Stimulated activated CD4-positive, alpha-beta T cell treated with anti-CD3 and anti-CD28 coated beads, Interleukin-2, amount 100 ng/mL, for 48 hours (primary cell): ENCODE data around the gene TRPM1.

ENCODE experiments used
- DNase-seq, 2 donors: peaks; one replicate each; pipeline ENCODE4 v3.0.0-alpha.2; 2020

The TRPM1 gene

DNA sequence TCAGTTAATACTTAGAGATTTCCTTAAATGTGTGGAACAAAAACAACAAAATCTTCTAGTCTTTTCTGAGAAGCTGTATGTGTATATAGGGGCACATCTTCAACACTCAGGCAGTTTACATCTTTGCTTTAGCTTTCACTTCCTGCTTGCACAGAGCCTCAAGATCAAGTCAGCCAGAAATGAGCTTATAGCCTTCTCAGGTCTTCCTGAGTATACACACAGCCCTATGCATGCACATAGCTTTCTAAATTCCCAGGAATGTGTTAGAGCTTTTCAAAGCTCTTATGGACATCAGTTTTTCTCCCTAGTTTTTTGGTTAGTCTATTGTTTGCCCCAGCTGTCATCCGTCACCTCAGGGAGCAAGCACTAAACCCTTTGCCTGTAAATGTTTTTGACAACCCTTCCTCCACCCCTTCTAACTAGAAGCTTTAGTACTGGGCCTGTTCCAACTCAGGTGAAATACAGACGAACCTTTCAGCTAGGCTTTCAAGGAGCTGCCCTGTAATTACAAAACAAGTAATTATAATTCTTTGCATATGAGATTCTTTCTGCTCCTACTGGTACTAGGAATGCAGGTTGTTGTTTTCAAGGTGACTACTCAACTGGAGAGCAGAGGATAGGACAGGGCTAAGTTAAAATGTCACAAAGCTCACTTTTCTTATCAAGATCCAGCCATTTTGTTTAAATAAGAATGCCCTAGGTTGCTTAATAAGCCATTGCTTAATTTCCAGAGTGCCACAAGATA is 87.5 kb downstream of the TRPM1 start:
- DNase-seq: no peak

DNA sequence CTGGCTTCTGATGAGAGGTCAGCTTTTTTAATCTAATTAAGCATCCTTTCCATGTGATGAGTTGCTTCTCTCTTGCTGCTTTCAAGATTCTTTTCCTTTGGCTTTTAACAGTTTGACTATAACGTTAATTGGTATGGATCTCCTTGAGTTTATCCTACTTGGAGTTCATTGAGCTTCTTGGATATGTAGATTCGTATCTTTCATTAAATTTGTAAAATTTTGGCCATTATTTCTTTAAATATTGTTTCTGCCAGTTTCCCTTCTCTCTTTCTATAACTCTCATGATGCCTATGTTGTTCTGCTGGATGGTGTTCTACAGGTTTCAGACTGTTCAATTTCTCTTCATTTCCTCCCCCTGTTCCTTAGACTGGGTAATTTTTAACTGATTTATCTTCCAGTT is 89.1 kb downstream of the TRPM1 start:
- DNase-seq: no peak

DNA sequence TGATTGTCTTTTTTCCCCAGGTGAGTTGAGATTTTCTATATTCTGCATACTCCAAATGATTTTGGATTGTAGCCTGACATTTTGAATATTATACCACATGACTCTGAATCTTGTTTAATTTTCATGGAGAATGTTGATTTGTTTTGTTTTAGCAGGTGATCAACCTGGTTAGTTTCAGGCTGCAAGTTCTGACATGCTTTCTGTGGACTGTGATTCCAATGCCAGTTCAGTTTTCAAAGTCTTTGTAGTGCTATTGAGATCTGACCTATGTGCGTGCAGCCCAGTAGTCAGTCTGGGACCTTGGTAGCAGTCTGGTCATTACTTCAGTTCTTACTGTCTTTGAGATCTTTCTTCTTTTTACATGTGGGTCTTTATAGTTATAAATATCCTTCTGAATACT is 91.5 kb downstream of the TRPM1 start:
- DNase-seq: no peak

DNA sequence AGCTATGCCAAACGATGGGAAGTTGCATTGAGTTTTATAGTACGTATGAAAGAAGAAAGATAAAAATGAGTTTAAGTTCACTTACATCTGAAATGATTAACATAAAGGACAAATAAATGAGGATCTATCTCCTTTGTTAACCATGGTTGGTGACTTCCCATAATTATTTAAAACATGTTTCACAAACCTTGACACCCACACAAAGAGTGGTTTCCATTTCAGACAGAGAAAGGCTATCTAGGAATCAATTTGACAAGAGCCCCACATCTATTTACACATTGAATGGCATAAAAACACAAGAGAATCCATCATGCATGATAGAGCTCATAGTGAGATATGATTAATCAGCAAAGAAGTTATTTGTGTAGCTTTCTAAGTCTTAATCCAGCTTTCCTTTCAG is 95.9 kb downstream of the TRPM1 start:
- no peak for DNase-seq

DNA sequence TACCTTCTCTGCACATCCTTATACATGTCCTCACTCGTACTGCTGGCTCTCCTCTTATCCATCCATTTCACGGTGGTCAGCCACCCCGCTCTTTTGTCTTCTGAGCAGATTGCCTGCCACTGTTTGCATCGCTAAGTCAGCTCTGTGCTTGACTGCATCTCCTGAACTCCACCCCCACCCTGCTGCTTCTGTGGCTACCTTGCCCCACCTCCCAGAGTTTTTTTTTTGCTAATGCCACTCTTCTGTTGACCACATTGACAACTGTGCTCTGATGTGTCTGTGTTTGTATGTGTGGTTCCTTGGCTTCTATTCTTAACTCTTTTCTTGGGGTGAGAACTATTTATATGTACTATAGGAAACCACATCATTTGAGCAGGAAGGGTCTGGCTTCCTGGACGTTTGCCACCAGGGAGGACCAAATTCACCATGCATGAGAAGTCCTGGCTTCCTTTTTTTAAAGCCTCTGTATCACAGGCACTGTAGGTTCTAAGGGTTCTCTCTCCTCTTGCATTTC is 97.2 kb downstream of the TRPM1 start:
- no peak for DNase-seq

DNA sequence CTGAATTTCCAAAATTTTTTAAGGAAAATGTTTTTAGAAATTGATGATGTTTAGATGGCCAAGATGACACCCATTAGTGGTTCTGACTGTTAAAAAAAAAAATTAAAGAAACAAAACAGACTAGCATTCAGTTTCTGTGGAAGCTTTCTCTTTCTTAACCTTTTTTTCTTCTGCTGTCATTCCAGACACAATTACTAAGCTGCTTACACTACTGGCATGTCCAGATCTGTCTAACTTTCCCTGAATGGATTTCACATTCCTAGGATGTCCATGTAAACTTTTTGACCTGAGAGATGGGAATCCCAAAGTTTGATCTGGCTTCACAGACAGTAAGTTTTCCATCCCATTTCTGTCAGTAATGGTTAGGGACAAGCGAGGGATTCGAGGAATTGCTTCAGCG is 99.8 kb downstream of the TRPM1 start:
- no peak for DNase-seq

DNA sequence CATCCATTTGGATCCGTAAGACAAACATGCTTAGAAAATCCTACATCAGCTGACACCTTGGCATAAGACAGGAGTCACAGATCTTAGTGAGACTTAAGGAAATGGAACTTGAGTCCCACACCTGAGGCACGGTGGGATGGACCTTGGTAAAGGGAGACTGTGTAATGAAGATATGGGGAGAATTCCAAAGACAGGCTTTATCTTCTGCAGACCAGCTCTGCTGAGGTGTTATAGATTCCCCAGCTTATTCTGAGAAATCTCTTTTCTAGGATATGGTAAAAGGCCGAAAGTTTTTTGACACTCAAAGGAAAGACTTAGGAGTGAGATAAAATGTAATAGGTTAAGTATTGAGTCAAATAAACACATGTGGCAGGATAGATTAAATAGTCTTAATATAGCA is 101.8 kb downstream of the TRPM1 start:
- no peak for DNase-seq

DNA sequence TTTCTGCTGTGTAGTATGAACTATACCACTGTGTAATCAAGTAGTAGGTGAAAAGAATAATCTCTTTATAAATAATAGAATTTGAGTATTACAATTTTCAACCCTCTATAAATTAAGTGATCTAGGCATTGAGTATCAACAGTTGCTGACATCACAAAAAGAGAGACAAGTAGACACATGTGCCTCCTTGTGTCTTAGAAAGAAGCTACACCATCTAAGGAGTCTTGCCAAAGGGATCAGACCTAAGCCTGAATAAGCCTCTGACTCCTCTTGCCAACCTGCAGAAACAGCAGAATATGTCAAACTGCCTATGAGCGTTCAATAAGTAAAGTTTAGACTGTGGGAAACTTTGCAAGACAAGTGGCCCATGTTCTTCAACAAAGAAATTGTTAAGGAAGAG is 104.3 kb downstream of the TRPM1 start:
- DNase-seq: no peak

DNA sequence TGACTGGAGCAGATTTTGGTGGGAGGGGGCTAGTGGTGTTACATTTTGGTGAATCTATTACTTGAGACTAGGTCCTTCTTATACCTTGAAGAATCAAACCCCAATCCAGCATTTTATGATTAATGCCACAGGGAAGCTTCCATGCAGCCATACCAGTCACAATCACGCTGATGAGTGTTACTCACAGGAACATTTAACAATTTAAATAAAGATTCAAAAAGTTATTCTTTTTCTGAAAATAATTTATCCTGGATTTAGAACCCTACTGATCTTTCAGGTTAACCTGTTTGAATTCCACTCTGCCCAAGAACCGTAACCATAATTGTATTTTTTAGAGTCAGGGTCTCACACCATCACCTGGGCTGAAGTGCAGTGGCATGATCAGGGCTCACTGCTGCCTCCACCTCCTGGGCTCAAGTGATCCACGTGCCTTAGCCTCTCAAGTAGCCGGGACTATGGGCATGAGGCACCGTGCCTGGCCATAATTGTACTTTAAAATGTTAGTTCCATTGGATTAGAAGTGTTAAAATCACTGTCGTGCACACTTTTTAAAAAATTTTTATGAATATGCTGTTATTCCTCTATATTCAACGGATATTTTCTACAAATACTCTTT is 109.2 kb downstream of the TRPM1 start:
- DNase-seq: no peak

DNA sequence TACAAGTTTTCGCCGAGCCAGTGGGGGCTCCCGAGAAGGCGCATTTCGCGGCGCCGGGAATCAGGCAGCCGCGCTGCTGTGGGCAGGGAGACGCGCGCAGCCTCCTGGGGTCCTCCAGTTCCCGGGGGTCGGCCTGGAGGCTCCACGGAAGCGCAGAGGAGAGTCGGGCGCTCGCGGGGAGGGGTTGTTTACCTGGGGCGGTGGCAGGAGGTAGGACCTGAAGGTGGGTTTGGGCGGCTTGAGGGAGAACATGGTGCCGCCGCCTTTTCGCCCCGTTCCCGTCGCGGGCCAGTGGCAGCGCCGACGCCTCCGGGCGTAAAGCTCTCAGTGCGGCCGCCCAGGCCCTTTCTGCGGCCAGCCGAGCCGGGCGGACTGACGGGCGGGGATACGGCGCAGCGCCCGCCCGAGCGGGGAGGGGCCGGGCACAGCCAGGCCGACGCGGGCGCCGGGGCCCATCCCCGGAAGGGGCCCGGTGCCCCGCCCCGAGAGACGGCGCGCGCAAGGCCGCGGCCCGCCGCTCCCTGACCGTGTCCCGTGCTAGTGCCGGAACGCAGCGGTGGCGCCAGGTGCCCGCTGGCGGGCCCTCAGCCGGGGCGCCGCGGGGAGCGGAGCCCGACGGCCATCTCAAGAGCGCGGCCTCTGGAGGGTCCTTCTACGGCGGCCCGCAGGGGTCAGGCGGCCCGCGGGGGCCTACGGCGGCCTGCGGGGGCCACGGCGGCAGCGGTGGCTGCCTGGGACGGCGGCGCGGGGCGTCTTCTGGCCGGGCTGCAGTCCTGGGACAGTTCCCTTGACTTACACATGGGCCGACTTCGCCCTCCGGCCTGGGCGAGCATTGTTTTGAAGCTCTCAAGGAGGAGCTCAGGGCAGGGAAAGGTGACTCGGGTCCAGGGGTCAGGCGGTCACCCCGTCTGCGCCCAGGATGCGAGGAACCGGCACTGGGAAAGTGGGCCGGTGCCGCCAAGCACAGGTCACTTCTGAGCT is 110.0 kb downstream of the TRPM1 start, which contains the start of gene MTMR10:
TSS of gene MTMR10 (minus strand) at position 374 of the 981 bp plus-strand sequence. CDS start at position 252, 122 bp downstream.
- peak; percentile 67 to 70 for DNase-seq

DNA sequence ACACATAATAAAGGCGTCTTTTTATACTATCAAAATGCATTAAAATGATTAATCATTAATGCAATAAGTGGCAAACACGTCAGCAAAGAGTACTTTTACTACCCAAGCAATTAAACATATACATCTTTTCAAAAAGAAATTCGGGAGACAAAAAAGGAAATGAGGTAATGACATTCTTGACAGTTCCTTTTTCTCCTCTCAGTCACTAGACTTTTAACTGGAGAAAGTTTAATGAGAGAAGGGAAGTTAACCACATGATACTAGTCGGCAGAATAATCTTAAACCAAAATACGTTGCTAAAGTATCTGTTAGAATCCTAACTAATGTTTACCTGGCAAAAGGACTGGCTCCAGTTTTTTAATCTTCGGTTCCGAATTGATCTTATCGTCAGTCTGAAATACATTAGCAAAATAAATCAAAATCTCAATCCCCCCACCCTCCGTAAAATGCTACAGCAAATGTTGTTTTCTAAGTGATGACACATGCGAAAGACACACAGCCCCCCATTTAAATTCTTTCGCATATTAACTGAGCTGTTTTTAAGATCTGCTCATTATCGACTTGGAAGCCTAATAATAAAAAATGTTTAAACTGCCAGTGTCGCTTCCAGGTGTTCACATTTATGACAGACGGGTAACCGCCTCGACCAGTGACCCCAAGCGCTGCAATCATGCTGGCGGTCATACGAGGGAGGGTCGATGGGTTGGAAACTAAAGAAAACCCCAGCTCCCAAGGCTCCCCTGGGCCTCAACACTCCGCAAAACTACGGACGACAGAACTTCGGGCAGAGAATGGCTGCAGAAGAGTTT is 110.9 kb downstream of the TRPM1 start:
- DNase-seq: peak in 1 of 2 donors; percentile 8

DNA sequence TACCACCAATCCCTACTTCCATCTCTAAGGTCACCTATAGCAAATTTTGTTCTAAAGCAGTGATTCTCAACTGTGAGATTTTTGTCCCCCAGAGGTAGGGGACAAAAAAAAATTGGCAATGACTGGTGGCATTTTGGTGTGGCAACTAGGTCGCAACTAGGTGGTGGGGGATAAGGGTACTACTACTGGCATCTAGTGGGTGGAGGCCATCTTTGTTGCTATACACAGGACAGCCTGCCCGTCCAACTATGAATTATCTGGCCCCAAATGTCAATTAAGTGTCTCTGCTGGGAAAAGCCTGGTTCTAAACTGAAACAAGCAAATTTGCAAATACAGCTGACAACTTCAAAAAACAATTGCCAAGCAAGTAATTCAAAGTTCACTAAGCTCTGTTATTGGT is 111.5 kb downstream of the TRPM1 start:
- no peak for DNase-seq

DNA sequence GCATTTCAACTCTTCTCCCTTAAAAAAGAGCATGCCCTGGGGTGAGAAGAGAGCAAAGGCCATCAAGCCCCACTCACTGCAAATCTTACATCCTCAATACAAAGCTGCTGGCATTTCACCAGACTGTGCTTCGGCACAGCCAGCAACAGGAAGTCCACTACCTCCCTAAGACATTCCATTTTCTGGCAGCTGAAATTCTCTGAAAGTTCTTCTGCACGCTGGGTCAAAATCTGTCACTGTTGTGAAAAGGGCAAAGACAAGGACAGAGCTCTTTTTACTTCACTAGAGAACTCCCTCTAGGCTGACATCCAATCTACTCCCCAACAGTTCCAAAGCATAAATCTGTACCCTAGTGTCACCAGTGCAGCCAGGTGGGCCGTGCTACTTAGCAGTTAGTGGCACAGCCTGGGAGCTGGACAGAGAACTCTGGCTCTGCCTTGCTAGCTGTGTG is 116.4 kb downstream of the TRPM1 start:
- DNase-seq: no peak

DNA sequence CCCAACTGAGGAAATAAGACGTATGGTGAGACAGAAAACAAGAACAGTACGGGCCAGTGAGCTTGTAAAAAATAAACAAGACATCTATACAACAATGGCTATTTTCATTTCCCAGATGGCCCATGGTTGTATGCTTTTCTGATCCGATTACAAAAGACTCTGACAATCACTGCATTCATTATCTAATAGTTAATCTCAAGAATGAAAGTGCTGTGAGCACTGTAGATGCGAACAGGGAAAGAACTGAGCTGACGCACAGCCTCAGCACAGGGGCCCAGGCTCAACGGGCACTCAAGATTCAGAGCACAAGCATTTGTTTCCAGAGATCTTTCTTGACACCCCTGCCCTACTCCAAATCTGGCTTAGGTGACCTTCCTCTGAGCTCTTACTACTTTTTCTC is 117.0 kb downstream of the TRPM1 start:
- no peak for DNase-seq

DNA sequence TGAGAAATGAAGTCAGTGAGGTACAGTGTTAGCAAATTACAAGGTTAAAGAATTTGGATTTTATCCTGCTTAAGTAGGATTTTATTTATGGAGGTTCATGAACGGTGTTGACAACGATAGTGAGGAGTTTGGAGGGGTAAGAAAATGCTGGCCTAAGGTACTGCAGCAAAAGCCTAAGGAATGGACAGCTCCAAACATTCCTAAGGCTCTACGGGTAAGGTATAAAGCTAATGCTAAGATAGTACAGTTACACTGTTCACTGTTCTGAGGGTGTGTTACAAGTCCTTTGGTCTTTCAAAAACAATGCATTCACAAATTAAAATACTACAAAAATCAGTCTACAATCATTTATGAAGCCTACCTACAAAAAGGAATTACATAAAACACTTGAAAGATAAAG is 117.4 kb downstream of the TRPM1 start:
- DNase-seq: no peak

DNA sequence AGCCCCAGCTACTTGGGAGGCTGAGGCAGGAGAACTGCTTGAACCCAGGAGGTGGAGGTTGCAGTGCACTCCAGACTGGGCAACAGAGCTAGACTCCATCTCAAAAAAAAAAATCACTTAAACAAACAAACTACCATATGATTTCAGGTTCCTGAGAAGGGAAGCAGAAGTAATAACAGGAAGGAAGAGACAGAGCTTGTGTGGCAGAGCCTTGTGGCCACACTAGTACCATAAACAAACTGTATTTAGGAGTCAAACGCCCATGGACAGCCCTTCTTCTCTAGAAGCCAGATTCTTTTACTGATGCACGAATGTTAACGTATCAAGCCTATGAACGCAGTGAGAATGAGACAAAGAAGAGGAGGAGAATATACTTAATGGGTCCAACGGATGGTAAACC is 122.1 kb downstream of the TRPM1 start:
- no peak for DNase-seq

DNA sequence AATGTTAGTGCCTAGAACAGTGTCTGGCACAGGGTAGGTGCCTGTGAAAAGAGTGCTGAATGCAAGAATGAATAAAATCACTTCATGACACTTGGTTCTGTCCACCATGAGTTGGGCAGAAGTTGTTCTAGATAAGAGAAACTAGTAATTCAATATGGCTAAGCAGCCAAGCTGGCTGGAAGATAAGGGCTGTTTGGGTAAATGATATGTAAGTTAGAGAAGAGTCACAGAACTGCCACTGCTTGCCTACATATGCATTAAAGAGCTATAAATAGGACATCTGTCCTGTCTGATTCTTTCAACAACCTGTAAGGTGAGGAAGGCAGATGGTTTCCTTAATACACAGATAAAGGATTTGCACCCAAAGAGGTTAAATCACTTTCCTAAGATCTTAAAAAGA is 123.2 kb downstream of the TRPM1 start:
- DNase-seq: no peak

DNA sequence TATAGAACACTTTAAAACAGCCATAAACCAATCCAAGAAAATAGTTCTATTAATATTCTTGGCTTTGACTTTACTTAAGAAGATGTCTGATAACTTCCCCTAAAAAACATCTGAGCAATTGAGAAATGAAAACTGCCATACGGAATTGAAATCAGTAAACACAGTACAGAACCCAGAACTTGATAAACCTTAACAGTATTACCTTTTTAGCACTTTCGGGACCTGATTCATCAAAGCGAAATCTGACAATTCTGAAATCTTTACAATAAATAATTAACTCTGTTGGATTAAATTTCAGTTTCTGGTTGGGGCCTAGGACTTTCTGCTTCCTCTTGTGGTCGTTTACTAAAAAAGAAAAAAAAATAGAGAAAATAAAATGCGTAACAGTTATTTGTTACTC is 127.4 kb downstream of the TRPM1 start:
- DNase-seq: no peak

DNA sequence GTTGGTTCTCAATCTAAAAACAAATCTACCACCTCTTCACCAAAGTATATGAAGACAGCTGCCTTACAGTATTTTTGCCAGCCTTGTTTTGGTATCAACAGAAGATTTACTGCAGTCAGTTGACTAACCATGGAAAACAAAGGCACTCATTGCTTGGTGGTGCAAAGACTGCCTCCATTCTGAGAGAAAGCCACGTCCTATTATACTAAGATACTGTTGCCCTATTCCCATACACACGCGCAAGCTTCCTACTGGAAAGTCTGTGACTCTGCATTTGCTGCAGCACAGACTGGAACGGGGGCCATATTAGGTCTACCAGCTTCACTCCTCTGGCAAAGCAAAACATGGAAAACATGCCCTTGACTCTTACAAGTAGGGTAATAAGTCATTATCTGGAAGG is 128.1 kb downstream of the TRPM1 start:
- DNase-seq: no peak

DNA sequence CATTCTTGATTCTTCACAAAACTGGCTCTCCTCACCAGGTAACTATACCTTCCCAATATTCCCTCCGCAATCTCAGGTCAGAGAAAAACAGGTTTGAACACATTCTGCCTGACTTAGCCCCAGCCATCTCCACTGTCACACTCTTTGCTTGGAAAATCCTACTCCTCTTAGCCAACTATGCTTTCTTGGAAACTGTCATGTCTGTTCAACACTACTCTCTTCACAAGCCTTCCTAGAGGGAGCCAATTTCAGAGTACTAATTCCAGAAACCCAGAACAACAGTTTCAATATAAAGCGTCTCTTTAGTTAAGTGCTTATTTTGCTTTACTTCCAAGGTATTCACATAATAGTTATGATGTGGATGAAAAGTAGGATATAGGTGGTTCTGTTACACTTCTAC is 131.8 kb downstream of the TRPM1 start:
- no peak for DNase-seq

DNA sequence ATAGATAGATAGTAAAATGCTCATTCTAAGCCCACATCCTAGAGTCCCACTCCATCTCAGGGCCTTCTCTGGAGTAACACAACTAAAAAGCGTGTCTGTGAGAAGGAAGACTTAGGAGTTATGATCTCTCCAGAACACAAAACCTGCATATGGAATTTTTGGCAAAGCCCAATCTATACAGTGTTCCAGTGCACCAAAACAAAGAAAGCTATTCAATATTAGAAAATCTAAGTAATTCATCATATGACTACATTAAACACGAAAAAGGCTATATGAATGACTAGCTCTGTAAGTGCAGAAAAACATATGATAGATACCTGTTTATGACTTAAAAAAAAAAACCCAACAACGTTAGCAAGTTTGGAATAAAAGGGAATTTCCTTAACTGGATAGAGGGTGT is 137.8 kb downstream of the TRPM1 start:
- no peak for DNase-seq

DNA sequence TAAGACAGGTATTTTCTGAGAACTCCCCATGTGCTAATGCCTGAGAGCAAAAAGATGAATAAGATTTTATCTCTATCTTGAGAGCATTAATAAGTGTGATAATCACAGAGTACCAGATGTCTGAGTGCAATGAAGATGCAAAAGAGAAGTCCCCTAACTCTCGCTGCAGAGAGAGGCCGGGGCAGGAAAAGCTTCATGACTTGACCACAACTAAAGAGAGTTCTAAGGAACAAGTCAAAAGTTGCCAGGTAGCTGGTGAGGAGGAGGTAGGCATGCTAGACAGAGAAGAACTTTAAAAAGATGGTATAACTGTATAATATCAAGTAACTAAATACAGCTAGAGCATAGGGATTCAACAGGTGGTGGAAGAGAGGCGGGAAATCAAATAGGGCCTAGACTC is 138.9 kb downstream of the TRPM1 start:
- DNase-seq: no peak
